VCaP (cell line): Measurements from ENCODE around the gene PAFAH1B2.

Experiments used
- H3K27ac ChIP-seq: fragments of 450-650 bp; 2 replicates; pipeline ENCODE4 v1.5.1; 2017
- CTCF ChIP-seq: fragments of 450-650 bp; conservative IDR thresholded peaks from 2 replicates; pipeline ENCODE4 v1.5.1; 2017; ENCODE audit warnings: mild to moderate bottlenecking, moderate library complexity

The PAFAH1B2 gene

DNA sequence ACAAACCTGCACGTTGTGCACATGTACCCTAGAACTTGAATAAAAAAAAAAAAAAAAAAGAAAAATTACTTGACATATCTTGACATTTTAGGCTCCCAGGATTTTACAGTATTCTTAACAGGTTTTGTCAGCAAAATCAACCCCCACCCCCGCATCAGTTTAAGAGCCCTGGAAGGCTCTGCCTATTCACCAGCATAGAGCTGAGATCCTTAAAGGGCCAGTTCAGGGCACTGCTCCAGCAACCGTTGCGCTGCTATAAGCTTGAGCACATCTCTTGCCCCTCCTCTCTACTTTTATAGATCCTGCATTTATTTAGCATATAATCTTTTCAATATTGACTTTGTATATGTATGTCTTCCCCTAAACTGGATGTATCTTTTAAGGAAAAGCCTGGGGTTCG lies 697 bp upstream of the PAFAH1B2 start:
- peak overlapping the region; percentile 93 for H3K27ac ChIP-seq
- TF ChIP-seq CTCF, result no peak

GRCh38 chr11:117144477-117145392 lies 648 bp downstream of the PAFAH1B2 start:
- H3K27ac ChIP-seq, result peak overlapping the region; percentile 93

GRCh38 chr11:117145393-117145761 lies 1.3 kb downstream of the PAFAH1B2 start:
- peak overlapping the region; percentile 93 for H3K27ac ChIP-seq
- TF ChIP-seq CTCF, result peak; percentile 45

More at GRCh38 chr11:117144477-117145392, 648 bp downstream of the PAFAH1B2 start:
- no peak for TF ChIP-seq CTCF

DNA sequence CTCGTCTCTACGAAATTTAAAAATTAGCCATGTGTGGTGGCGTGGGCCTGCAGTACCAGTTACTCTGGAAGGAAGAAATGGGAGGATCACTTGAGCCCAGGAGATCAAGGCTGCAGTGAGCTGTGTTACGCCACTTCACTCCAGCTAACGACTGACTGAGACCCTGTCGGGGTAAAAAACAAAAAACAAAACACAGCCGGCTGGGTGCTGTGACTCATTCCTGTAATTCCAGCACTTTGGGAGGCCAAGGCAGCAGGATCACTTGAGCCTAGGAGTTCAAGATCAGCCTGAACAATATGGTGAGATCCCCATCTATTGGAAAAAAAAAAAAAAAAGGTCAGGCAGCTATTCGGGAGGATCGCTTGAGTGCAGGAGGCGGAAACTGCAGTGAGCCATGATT lies 2.4 kb downstream of the PAFAH1B2 start:
- H3K27ac ChIP-seq, result peak overlapping the region; percentile 93
- TF ChIP-seq CTCF, result no peak

DNA sequence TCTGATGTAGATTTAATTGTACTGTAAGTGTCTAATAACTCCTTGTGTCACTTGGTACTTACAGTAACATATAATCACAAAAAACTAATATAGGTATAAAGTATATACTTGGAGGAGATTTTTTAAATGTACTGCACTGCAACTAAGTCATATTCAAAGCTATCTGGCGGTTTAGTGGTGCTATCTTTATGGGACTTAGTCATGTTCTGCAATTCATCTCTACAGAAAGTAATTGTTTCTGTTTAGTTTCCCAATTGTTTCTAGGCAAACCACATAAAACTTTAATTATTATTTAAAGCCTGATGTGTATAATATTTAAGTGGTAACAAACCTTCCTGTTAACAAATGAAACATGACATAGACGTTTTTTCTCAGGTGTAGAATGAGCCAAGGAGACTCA lies 8.0 kb downstream of the PAFAH1B2 start:
- TF ChIP-seq CTCF, result no peak
- H3K27ac ChIP-seq, result no peak overlapping the region

GRCh38 chr11:117154468-117154867 lies 10.4 kb downstream of the PAFAH1B2 start:
- H3K27ac ChIP-seq, result no peak overlapping the region
- TF ChIP-seq CTCF, result no peak

DNA sequence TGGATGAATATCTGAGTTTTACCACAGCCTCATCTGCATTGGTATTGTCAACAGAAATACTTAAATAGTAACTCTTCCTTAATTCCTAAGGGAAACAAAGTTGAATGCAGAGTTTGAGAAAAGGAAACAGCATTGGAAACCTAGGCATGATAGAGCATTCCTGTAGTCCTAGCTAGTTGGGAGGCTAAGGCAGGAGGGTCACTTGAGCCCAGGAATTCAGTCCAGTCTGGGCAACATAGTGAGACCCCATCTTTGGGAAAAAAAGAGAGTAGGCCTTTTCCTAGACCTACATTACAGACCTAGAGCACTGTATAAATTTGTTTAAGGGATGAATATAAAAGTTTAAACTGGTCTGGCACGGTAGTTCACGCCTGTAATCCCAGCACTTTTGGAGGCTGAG lies 13.4 kb downstream of the PAFAH1B2 start:
- TF ChIP-seq CTCF, result no peak
- H3K27ac ChIP-seq, result no peak overlapping the region
